Measurements from ENCODE around the gene SNX19.

- no peak for TF ChIP-seq CTCF (IDR thresholded peaks at IDR 0.05)
- TF ChIP-seq POLR2A (IDR thresholded peaks at IDR 0.05) = no peak
Observed at GRCh38 chr11:130876100-130876499, 40.2 kb downstream of the SNX19 start.

Data from Peyer's patch (tissue), 4 donors.